Progenitor cell of endocrine pancreas (in vitro differentiated cells): ENCODE measurements around the gene NDRG4. TPM values are rescaled to one million over a fixed set of nuclear protein-coding genes. Genes with fewer than 3 reads are reported as not detected.

Experiments used
- DNase-seq: peaks from one replicate; pipeline ENCODE4 v3.0.0; 2021; ENCODE audit warnings: low spot score; ENCODE audit not compliant: unreplicated experiment
- H3K27ac Mint-ChIP-seq: 2 replicates; pipeline ENCODE4 v1.8.0; 2021; ENCODE audit warnings: mild to moderate bottlenecking, moderate library complexity, mixed read lengths
- H3K27me3 Mint-ChIP-seq: 2 replicates; pipeline ENCODE4 v1.8.0; 2021; ENCODE audit warnings: mixed read lengths
- H3K36me3 Mint-ChIP-seq: 2 replicates; pipeline ENCODE4 v1.8.0; 2022; ENCODE audit warnings: mixed read lengths; ENCODE audit not compliant: insufficient read depth
- H3K4me1 Mint-ChIP-seq: 2 replicates; pipeline ENCODE4 v1.8.0; 2021; ENCODE audit warnings: low read depth, mixed read lengths
- H3K4me3 Mint-ChIP-seq: 2 replicates; pipeline ENCODE4 v1.8.0; 2021; ENCODE audit warnings: low read depth, mild to moderate bottlenecking, moderate library complexity, mixed read lengths
- H3K9me3 Mint-ChIP-seq: 2 replicates; pipeline ENCODE4 v1.8.0; 2021; ENCODE audit warnings: low read depth, mixed read lengths
- CTCF ChIP-seq: fragments of 200-600 bp; sonication (generic); IDR thresholded peaks from one replicate; pipeline ENCODE4 v1.5.0; 2021; ENCODE audit warnings: antibody characterized with exemption, mild to moderate bottlenecking; ENCODE audit not compliant: unreplicated experiment
- total RNA-seq: library from RNA; stranded (reverse); gene quantifications from 2 replicates; pipeline ENCODE4 v1.2.1, GENCODE V29; 2021

Gene NDRG4
- total RNA-seq, 1 donor from 2014 or later, result 25.7 TPM

- peaks cover 3% of the 10 kb centered on the region for H3K9me3 Mint-ChIP-seq
Observed at GRCh38 chr16:58472827-58473226, 27.1 kb upstream of the NDRG4 start.

GRCh38 chr16:58474296-58474695 lies 25.6 kb upstream of the NDRG4 start:
- no peak for DNase-seq
- Mint-ChIP-seq H3K4me1 (no peaks in the 10 kb centered on the region), H3K27ac (peak overlapping the region; percentile 0), H3K9me3 (peaks cover 3% of the 10 kb centered on the region), H3K4me3 (no peak overlapping the region), H3K36me3 (no peaks in the 10 kb centered on the region), H3K27me3 (peaks cover 19% of the 10 kb centered on the region)
- TF ChIP-seq CTCF, result no peak

More at GRCh38 chr16:58472827-58473226, 27.1 kb upstream of the NDRG4 start:
- H3K36me3 Mint-ChIP-seq, result no peaks in the 10 kb centered on the region
- no peak for DNase-seq
- H3K4me1 Mint-ChIP-seq, result no peaks in the 10 kb centered on the region
- TF ChIP-seq CTCF, result no peak
- H3K27ac Mint-ChIP-seq, result no peak overlapping the region
- peaks cover 19% of the 10 kb centered on the region for H3K27me3 Mint-ChIP-seq
- H3K4me3 Mint-ChIP-seq, result no peak overlapping the region

- no peak for TF ChIP-seq CTCF
- no peak overlapping the region for H3K27ac Mint-ChIP-seq
- DNase-seq, result no peak
- H3K9me3 Mint-ChIP-seq, result peaks cover 3% of the 10 kb centered on the region
- no peaks in the 10 kb centered on the region for H3K4me1 Mint-ChIP-seq
- peaks cover 18% of the 10 kb centered on the region for H3K27me3 Mint-ChIP-seq
- no peaks in the 10 kb centered on the region for H3K36me3 Mint-ChIP-seq
- no peak overlapping the region for H3K4me3 Mint-ChIP-seq
Observed at GRCh38 chr16:58475091-58475619, 24.8 kb upstream of the NDRG4 start.

GRCh38 chr16:58476791-58477190 lies 23.2 kb upstream of the NDRG4 start:
- peaks cover 3% of the 10 kb centered on the region for H3K9me3 Mint-ChIP-seq

GRCh38 chr16:58478427-58478826 lies 21.5 kb upstream of the NDRG4 start:
- Mint-ChIP-seq H3K36me3 (no peaks in the 10 kb centered on the region), H3K27me3 (peaks cover 7% of the 10 kb centered on the region), H3K4me3 (no peak overlapping the region), H3K27ac (no peak overlapping the region), H3K4me1 (no peaks in the 10 kb centered on the region), H3K9me3 (peaks cover 3% of the 10 kb centered on the region)
- TF ChIP-seq CTCF, result no peak
- DNase-seq, result no peak

More at GRCh38 chr16:58476791-58477190, 23.2 kb upstream of the NDRG4 start:
- DNase-seq, result no peak
- Mint-ChIP-seq H3K27ac (no peak overlapping the region), H3K27me3 (peaks cover 13% of the 10 kb centered on the region), H3K36me3 (no peaks in the 10 kb centered on the region), H3K4me1 (no peaks in the 10 kb centered on the region), H3K4me3 (no peak overlapping the region)
- TF ChIP-seq CTCF, result no peak
